Fibroblast of lung (primary cell): ENCODE results near the gene B4GALT6. TPM values are rescaled to one million over a fixed set of nuclear protein-coding genes. Genes with fewer than 3 reads are reported as not detected.

Experiments used
- DNase-seq, 2 donors: peaks; one replicate each; pipeline versions ENCODE4 v3.0.0 to v3.0.0-alpha.2; 2010; ENCODE audit warnings: low read depth in 2 of 2
- H2AFZ ChIP-seq: 2 replicates; pipeline ENCODE4 v1.5.1; 2012; ENCODE audit warnings: low read length, control low read depth, inconsistent platforms
- H3K27ac ChIP-seq: 2 replicates; pipeline ENCODE4 v1.5.1; 2011; ENCODE audit warnings: low read length, control low read depth; ENCODE audit not compliant: insufficient read depth
- H3K27me3 ChIP-seq: 2 replicates; pipeline ENCODE4 v1.5.1; 2011; ENCODE audit warnings: mild to moderate bottlenecking, low read length; ENCODE audit not compliant: control insufficient read depth, insufficient read depth
- H3K36me3 ChIP-seq: 2 replicates; pipeline ENCODE4 v1.5.1; 2011; ENCODE audit warnings: low read length; ENCODE audit not compliant: control insufficient read depth, insufficient read depth
- H3K4me1 ChIP-seq: 2 replicates; pipeline ENCODE4 v1.5.1; 2011; ENCODE audit warnings: low read length; ENCODE audit not compliant: control insufficient read depth, insufficient read depth; ENCODE audit errors: extremely low read depth
- H3K4me2 ChIP-seq: 2 replicates; pipeline ENCODE4 v1.5.1; 2011; ENCODE audit warnings: low read length, control low read depth; ENCODE audit not compliant: insufficient read depth; ENCODE audit errors: extremely low read depth
- H3K4me3 ChIP-seq, 4 experiments: fragments of 200-600 bp in 1 of 4; sonication (generic) in 1 of 4; replicated peaks in 1 of 4; 2 replicates each; pipeline ENCODE4 v1.5.1; 2011 to 2016; ENCODE audit warnings: low read length in 4 of 4, low read depth in 3 of 4, mild to moderate bottlenecking in 3 of 4, control low read depth in 2 of 4, inconsistent platforms in 1 of 4, mixed read lengths in 1 of 4; ENCODE audit not compliant: insufficient read depth in 1 of 4; ENCODE audit errors: control extremely low read depth in 1 of 4
- H3K79me2 ChIP-seq: 2 replicates; pipeline ENCODE4 v1.5.1; 2012; ENCODE audit warnings: mild to moderate bottlenecking, low read length, inconsistent platforms; ENCODE audit not compliant: control insufficient read depth, insufficient read depth
- H3K9ac ChIP-seq: 2 replicates; pipeline ENCODE4 v1.5.1; 2011; ENCODE audit warnings: mild to moderate bottlenecking, low read length, control low read depth; ENCODE audit not compliant: insufficient read depth
- H3K9me3 ChIP-seq: 2 replicates; pipeline ENCODE4 v1.5.1; 2012; ENCODE audit warnings: low read depth, low read length; ENCODE audit not compliant: control insufficient read depth, insufficient read depth
- H4K20me1 ChIP-seq: 2 replicates; pipeline ENCODE4 v1.5.1; 2011; ENCODE audit warnings: low read length; ENCODE audit not compliant: control insufficient read depth, insufficient read depth; ENCODE audit errors: extremely low read depth
- EZH2 ChIP-seq: IDR thresholded peaks from 2 replicates; pipeline ENCODE4 v1.5.1; 2012; ENCODE audit warnings: low read length, control low read depth, mild to moderate bottlenecking; ENCODE audit errors: missing control alignments
- polyA plus RNA-seq, 2 donors: library from polyadenylated mRNA; depleted of rRNA in 1 of 2; stranded (reverse) in 1 of 2; unstranded in 1 of 2; fragments of >200 nt; gene quantifications; 2 replicates each; pipeline ENCODE4 v1.2.1, GENCODE V29; 2011 to 2012; ENCODE audit warnings: missing spikeins in 1 of 2
- total RNA-seq: library from RNA; depleted of rRNA; stranded (reverse); fragments of >200 nt; gene quantifications from 2 replicates; pipeline ENCODE4 v1.2.1, GENCODE V29; 2014
- TF ChIP-seq, protein P1 (sequence below), 2 donors: IDR thresholded peaks in 1 of 2; conservative IDR thresholded peaks in 1 of 2; 1 replicate in 1 of 2; 2 replicates in 1 of 2; pipeline ENCODE4 v1.5.1; 2011 to 2012; ENCODE audit warnings: low read length in 2 of 2, control low read depth in 1 of 2, inconsistent platforms in 1 of 2, low read depth in 1 of 2, mild to moderate bottlenecking in 1 of 2

B4GALT6 gene
- total and polyA plus RNA-seq, 2 donors (not counting 1 experiment from before 2014, with no cell fraction given): 1.5 to 2.5 TPM

DNA sequence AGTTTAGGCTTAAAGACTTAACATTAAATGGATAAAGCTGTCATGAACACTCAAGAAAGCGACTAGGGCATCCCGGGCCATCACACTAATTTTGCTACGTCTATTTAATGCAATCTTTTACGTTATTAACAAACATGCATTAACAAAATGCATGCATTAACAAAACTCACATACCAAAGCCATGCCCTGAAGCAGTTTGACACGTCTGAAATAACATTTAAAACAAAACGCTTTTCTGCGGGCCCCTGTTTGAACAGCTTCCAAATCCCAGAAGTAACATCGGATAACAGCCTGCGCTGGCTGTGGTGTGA is 458 bp downstream of the B4GALT6 start:
- DNase-seq: no peak
- TF ChIP-seq, protein P1, sequence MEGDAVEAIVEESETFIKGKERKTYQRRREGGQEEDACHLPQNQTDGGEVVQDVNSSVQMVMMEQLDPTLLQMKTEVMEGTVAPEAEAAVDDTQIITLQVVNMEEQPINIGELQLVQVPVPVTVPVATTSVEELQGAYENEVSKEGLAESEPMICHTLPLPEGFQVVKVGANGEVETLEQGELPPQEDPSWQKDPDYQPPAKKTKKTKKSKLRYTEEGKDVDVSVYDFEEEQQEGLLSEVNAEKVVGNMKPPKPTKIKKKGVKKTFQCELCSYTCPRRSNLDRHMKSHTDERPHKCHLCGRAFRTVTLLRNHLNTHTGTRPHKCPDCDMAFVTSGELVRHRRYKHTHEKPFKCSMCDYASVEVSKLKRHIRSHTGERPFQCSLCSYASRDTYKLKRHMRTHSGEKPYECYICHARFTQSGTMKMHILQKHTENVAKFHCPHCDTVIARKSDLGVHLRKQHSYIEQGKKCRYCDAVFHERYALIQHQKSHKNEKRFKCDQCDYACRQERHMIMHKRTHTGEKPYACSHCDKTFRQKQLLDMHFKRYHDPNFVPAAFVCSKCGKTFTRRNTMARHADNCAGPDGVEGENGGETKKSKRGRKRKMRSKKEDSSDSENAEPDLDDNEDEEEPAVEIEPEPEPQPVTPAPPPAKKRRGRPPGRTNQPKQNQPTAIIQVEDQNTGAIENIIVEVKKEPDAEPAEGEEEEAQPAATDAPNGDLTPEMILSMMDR (conservative IDR thresholded peaks at IDR 0.05 in 1 of 2, IDR thresholded peaks at IDR 0.05 in 1 of 2; ENCODE audit: low read depth in 1 of 2, low read length in 2 of 2): no peak
- no peak for TF ChIP-seq EZH2
- Histone ChIP-seq H2AFZ (peak overlapping the region; percentile 92), H4K20me1 (no peaks in the 10 kb centered on the region), H3K4me3 (peak overlapping the region; percentile 40 to 70 (median 57)), H3K27me3 (no peaks in the 10 kb centered on the region), H3K9me3 (no peaks in the 10 kb centered on the region), H3K27ac (no peak overlapping the region), H3K4me1 (no peaks in the 10 kb centered on the region), H3K4me2 (peak overlapping the region; percentile 85), H3K79me2 (no peaks in the 10 kb centered on the region), H3K9ac (no peak overlapping the region), H3K36me3 (no peaks in the 10 kb centered on the region)

DNA sequence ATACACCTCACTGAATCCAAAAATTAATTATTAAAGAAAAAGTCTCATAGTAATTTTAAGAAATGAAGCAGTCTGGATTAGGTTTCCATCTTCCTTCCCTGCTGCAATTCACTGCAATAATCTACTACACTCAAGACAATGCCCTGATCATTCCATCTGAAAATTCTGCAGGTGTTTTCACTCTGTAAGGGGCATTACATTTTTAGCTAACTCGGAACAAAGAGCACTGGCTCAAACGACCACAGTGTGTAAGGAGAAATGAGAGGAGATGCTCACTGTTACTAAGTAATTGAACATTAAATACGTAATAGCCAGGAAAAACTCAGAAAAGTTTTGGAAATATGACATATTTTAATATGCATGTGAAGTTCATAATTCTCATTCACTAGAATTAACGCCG is 1.3 kb downstream of the B4GALT6 start:
- Histone ChIP-seq H3K9ac (no peak overlapping the region), H4K20me1 (no peaks in the 10 kb centered on the region), H2AFZ (no peak overlapping the region), H3K4me1 (no peaks in the 10 kb centered on the region), H3K4me3 (no peak overlapping the region), H3K27ac (no peak overlapping the region), H3K79me2 (no peaks in the 10 kb centered on the region), H3K27me3 (no peaks in the 10 kb centered on the region), H3K4me2 (no peak overlapping the region), H3K36me3 (no peaks in the 10 kb centered on the region), H3K9me3 (no peaks in the 10 kb centered on the region)
- no peak for DNase-seq
- TF ChIP-seq, protein P1 (conservative IDR thresholded peaks at IDR 0.05 in 1 of 2, IDR thresholded peaks at IDR 0.05 in 1 of 2; ENCODE audit: low read depth in 1 of 2, low read length in 2 of 2): no peak
- no peak for TF ChIP-seq EZH2

DNA sequence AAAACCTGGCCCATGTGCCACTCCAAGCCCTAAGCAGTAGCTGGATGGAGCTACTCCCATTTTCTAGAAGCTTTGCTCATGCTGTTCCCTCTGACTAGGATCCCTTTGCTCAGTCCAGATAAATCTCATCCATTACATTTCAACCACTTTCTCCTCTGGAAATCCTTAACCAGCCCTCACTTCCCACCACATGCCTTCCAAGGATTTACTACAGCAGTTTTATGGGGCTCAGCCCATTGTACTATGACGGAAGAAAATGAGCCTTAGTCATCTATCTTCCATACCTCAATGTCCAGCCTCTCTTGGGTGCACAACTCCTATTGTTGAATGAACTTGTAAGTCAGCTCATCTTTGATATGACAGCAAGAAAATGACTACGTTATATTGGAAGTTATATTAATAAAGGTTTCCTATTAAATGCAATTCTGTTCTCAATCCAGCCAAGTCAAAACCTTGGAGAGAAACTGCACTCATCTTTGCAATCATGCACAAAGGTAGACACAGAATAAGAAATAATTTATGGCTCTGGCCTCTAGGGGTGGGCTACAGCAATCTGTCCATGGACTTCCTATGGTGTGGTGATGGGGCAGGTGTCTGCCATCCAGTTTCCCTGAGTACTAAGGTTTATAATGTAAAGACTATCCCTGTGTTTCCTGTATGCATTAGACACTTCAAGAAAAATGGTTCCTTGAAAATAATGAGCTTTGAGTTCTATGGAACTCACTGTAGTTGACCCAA is 3.4 kb downstream of the B4GALT6 start:
- Histone ChIP-seq H3K4me3 (no peak overlapping the region), H3K27me3 (no peaks in the 10 kb centered on the region), H2AFZ (no peak overlapping the region), H3K36me3 (no peaks in the 10 kb centered on the region), H4K20me1 (no peaks in the 10 kb centered on the region), H3K27ac (no peak overlapping the region), H3K9ac (no peak overlapping the region), H3K9me3 (no peaks in the 10 kb centered on the region), H3K79me2 (no peaks in the 10 kb centered on the region), H3K4me2 (no peak overlapping the region), H3K4me1 (no peaks in the 10 kb centered on the region)
- no peak for DNase-seq
- TF ChIP-seq, protein P1 (conservative IDR thresholded peaks at IDR 0.05 in 1 of 2, IDR thresholded peaks at IDR 0.05 in 1 of 2; ENCODE audit: low read depth in 1 of 2, low read length in 2 of 2): peak in 1 of 2 donors; percentile 34
- no peak for TF ChIP-seq EZH2
